GM12874 (cell line): ENCODE data around the gene CLCF1.

ENCODE experiments used
- CTCF ChIP-seq: IDR thresholded peaks from 2 replicates; pipeline ENCODE4 v1.5.1; 2011; ENCODE audit warnings: low read depth, mild to moderate bottlenecking, control low read depth, low read length, moderate library complexity; ENCODE audit not compliant: insufficient read depth

CLCF1 gene

DNA sequence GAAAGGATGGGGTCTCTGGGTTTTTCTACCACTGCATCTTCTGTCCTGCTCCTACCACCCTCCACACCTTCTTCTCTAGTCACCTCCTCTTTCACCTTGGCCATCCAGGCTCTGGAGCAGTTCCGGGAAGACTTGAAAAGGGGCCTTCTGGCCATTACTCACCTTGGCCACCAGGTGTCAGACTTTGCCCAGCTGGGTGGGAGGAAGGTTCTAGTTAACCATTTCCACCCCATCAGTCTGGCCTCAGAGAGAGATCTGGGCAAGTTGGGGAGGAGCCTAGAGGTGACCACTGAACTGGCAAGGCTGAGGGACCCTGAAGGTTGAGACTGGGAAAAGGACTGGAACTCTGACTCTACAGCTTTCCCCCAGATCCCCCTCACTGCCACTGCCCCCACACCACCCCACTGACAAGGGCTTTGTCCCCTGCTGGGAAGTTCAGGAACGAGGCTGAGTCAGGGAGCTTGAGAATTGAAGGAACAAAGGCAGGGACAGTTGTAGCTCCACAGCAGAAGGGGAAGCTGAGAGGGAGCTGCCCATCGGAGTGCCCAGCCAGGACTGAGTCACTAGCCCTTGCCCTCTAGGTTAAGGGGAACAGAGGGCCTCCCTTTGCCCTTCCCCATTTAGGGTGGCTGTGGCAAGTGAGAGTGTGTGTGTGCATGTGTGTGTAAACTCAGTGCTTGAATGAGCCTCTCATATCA, 16.4 kb downstream of the CLCF1 start:
- peak; percentile 91 for TF ChIP-seq CTCF

DNA sequence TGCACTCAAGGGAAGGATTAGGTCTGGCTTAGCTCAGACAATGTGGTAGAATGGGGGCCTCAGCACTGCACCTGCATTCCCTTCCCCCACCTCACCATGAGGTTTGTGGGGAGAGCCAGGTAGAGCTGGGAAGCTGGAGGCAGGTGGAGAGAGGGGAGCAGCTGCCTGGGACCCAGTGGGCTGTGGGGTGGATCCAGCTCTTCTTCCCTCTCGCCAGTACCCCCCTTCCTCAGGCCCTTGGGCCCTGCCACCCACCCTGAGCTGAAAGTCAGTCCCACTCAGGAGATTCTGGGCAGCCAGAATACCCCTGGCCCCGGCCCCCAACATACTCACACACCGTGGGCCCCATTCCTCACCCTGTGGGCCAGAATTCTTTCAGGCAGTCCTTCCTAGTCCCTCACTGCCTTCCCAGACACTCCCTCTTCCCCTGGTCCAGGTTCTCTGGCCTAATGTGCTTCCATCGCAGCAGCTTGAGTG, 17.0 kb downstream of the CLCF1 start:
- TF ChIP-seq CTCF = no peak

DNA sequence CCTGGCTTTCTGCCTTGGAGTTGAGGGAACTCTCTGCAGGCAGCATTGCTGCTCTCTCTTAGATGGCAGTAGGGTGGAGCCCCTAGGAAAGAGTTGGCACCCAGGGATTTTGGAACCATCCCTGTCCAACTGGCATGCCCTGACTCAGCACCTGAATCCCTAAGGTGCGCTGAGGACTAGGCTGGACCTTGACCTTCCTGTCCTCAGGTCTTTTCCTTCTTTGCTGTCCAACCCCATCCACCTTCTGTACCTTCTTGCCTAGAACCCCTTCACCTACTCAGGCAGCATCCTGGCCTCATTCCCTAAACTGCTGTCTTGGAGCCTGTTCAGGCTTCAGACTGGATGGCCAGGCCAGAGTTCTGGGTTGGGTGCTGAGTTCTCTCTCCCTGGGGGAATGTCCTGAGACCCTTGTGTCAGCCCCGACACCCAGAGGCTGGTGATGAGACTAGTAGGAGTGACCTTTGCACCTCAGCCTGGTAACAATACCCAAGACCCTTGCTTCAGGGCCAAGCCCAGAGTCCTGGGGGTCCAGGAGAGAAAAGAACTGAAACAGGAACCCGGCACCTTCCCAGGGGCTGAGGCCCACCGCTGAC, 17.5 kb downstream of the CLCF1 start:
- TF ChIP-seq CTCF = no peak

DNA sequence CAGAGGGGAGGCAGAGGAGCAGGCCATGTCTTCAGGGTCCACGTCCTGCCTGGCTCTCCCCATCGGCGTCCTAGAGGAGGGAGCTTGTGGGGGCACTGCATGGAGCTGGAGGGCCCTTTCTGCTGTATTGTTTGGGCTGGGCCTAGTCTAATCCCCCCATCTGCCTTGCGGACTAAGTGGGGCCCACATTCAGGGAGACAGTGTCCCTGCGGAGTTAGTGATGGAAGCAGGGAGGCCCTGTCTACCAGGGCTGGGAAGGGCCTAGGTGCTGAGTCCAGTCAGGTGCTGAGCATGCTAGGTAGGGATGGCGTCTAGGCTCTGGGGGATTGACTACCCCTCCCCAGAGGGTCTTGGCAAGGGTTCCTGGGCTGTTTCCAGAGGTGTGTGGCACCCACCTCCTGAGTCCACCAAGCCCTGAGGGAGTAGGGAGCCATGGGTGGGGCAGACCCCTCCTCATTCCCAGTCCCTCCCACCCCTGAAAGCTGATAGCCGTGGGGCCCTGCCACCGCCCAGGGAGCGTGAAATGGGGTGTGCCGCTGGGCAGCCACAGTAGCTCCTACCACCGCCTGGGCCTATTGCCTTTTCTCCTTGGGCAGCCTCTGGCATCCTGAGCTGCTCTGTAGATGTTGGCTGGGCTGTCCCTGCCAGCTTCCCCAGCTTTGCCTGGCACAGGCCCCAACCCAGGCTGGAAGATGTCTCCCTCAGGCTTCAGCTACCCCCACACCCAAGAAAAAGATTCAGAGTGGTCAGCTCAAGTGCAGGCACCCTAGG, 18.2 kb downstream of the CLCF1 start:
- no peak for TF ChIP-seq CTCF

DNA sequence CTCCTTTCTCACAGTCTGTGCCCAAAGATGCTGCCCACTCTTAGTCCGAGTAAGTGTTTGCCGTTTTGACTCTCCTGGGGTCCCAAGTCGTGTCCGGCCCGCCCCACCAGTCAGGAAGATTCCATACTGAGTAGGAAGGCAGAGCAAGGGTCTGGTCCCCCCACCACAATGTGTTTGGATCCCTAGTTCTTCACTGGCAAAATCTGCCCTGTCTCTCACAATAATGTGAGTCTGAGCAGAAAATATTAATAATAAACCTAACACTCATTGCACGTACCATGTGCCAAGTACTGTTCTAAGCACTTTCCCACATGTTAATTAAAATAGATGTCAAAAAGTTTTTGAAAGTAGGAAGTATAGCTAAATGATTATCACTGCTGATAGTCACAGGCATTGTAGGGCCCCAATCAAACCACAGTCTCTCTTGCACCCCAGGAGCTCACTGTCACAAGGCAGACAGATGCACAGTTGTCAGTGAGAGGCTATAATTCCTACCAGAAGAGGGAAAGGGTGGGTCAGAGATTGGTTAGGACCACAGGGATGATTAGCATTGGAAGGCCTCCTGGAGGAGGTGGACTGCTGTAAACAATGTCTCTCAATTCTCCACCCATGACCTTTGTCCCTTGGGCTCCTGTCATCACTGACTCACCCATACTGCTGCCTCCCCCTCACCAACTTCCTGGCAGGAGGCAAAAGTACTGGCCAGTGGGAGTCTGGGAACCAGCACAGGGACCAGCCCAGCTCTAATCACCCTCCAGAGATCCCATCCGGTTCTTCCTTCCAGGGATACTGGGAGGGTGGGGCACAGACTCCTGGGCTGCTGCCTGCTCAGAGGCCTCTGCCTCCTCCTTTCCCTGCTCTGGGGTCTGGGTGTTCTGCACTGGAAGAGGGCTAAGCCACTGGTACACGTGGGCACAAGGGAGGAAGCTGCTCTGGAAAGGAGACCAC, 19.0 kb downstream of the CLCF1 start:
- no peak for TF ChIP-seq CTCF

DNA sequence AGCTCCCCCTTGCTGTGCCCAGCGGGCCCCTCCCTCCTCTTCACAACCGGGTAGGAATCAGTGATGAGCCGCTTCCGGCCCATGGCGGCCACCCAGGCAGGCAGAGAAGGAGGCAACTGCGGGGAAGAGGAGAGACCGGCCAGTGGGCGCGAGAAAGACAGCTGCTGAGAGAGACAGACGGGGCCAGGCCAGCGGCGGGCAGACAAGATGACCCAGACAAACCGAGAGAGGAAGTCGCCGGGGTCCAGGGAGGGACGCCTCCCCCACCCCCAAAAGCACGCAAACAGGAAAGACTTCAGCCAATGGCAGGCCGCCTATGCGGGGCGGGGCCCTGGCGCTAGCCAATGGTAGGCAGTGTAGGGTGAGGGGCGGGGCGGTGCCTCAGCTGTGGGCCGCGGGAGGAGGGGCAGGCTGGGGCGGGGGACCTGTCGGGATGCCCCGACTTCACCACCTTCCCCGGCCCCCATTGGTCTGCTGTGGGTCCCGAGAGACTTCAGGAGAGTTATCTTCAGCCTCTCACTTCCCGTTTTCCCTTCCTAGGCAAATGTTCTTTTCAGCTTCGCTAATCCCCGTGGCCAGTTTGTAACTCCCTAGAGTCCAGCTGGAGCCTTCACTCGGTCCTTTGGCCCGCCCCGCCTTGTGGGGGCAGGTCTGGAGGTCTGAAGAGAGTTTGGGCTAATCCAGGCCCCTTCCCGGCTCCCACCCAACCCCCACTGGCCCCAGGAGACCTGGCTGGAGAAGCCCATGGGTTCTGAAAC, 19.9 kb downstream of the CLCF1 start, which contains the start of gene POLD4:
Gene POLD4, minus strand, starts transcription at position 230 of the 758 bp plus-strand sequence. Its CDS starts 147 bp downstream, at position 83.
- no peak for TF ChIP-seq CTCF
